HCT116 (cell line): ENCODE results near the gene HEG1. TPM values are rescaled to one million over a fixed set of nuclear protein-coding genes. Genes with fewer than 3 reads are reported as not detected.

ENCODE experiments used
- ATAC-seq: fragments of 200-7000 bp; cut with Tn5 transposase; 2 replicates; pipeline ENCODE4 v1.9.1; 2020; ENCODE audit warnings: mild to moderate bottlenecking, moderate library complexity
- BruUV-seq: library from RNA; stranded (reverse); fragments of 400-500 nt; replicated peaks from 2 replicates; lab custom pipeline; 2021; lab: Mats Ljungman, UMichigan
- CTCF ChIA-PET: fragments of 300-600 bp; sonication (Branson Sonifier 250); formaldehyde crosslinking; loops from one replicate; lab custom pipeline; 2021; ENCODE audit warnings: antibody characterized with exemption; lab: Charles Lee
- POLR2A ChIA-PET: fragments of 300-600, 350-600 bp; sonication (Branson Sonifier 250); formaldehyde crosslinking; loops from one replicate; lab custom pipeline; 2021; ENCODE audit warnings: antibody characterized with exemption; lab: Charles Lee
- RAD21 ChIA-PET, 2 experiments: fragments of 300-600 bp; sonication (Branson Sonifier 250); formaldehyde crosslinking; loops; one replicate each; lab custom pipeline; 2023; ENCODE audit warnings: low total read pairs in 2 of 2; ENCODE audit not compliant: uncharacterized antibody in 2 of 2, unreplicated experiment in 2 of 2, low non-redundant PET in 1 of 2; lab: Charles Lee
- DNase-seq: peaks from one replicate; pipeline ENCODE4 v3.0.0-alpha.2; 2010; ENCODE audit warnings: low read depth, low spot score
- H2AFZ ChIP-seq: fragments of 200-600 bp; shearing (Covaris generic), sonication (generic); 2 replicates; pipeline ENCODE4 v1.6.1; 2017; ENCODE audit warnings: low read depth, mixed run types, mixed read lengths, antibody characterized with exemption, low read length; ENCODE audit not compliant: poor library complexity, severe bottlenecking
- H3K27ac ChIP-seq: 2 replicates; pipeline ENCODE4 v1.5.1; 2012; ENCODE audit warnings: low read depth, low read length
- H3K27me3 ChIP-seq: fragments of 200-600 bp; sonication (generic); 2 replicates; pipeline ENCODE4 v1.6.1; 2016; ENCODE audit warnings: mixed run types, low read length, mixed read lengths; ENCODE audit not compliant: insufficient read depth
- H3K36me3 ChIP-seq, 2 experiments: fragments of 200-500 bp in 1 of 2; fragments of 200-600 bp in 1 of 2; sonication (Bioruptor generic) in 1 of 2; sonication (generic) in 1 of 2; 2 replicates each; pipeline versions ENCODE4 v1.5.1 to v1.6.1; 2014 to 2016; ENCODE audit warnings: low read length in 2 of 2, inconsistent platforms in 1 of 2, mixed read lengths in 1 of 2, mixed run types in 1 of 2; ENCODE audit not compliant: insufficient read depth in 2 of 2, control insufficient read depth in 1 of 2
- H3K4me1 ChIP-seq, 2 experiments: fragments of 200-600 bp in 1 of 2; sonication (generic) in 1 of 2; 2 replicates each; pipeline versions ENCODE4 v1.5.1 to v1.6.1; 2012 to 2017; ENCODE audit warnings: low read length in 2 of 2, inconsistent platforms in 1 of 2, mild to moderate bottlenecking in 1 of 2, mixed read lengths in 1 of 2, mixed run types in 1 of 2, moderate library complexity in 1 of 2; ENCODE audit not compliant: insufficient read depth in 2 of 2, control insufficient read depth in 1 of 2
- H3K4me2 ChIP-seq: fragments of 200-600 bp; sonication (generic); 2 replicates; pipeline ENCODE4 v1.6.1; 2017; ENCODE audit warnings: mixed run types, low read length, mixed read lengths
- H3K4me3 ChIP-seq, 2 experiments: fragments of 200-600 bp in 1 of 2; sonication (generic) in 1 of 2; replicated peaks in 1 of 2; 2 replicates each; pipeline ENCODE4 v1.5.1; 2011 to 2016; ENCODE audit warnings: low read length in 2 of 2, control low read depth in 1 of 2, low read depth in 1 of 2, mild to moderate bottlenecking in 1 of 2, mixed read lengths in 1 of 2, mixed run types in 1 of 2
- H3K79me2 ChIP-seq: fragments of 200-600 bp; sonication (generic); 2 replicates; pipeline ENCODE4 v1.6.1; 2017; ENCODE audit warnings: mild to moderate bottlenecking, mixed run types, low read length, moderate library complexity, mixed read lengths; ENCODE audit not compliant: insufficient read depth
- H3K9ac ChIP-seq: fragments of 200-600 bp; sonication (generic); 2 replicates; pipeline ENCODE4 v1.6.1; 2016; ENCODE audit warnings: low read length, mixed read lengths
- H3K9me2 ChIP-seq: fragments of 200-600 bp; sonication (generic), shearing (Covaris generic); 2 replicates; pipeline ENCODE4 v1.6.1; 2017; ENCODE audit warnings: mixed run types, mild to moderate bottlenecking, moderate library complexity; ENCODE audit not compliant: insufficient read depth
- H3K9me3 ChIP-seq, 2 experiments: fragments of 200-500 bp in 1 of 2; fragments of 200-600 bp in 1 of 2; sonication (Bioruptor generic) in 1 of 2; sonication (generic) in 1 of 2; 2 replicates each; pipeline ENCODE4 v1.6.1; 2014 to 2017; ENCODE audit warnings: low read length in 2 of 2, mixed read lengths in 2 of 2, inconsistent platforms in 1 of 2, low read depth in 1 of 2, mild to moderate bottlenecking in 1 of 2, mixed run types in 1 of 2, moderate library complexity in 1 of 2; ENCODE audit not compliant: control insufficient read depth in 1 of 2, insufficient read depth in 1 of 2
- H4K20me1 ChIP-seq: fragments of 200-600 bp; sonication (generic), shearing (Covaris generic); 2 replicates; pipeline ENCODE4 v1.6.1; 2017; ENCODE audit warnings: mixed run types, mild to moderate bottlenecking, moderate library complexity; ENCODE audit not compliant: insufficient read depth
- CBX3 ChIP-seq: IDR thresholded peaks from 2 replicates; pipeline ENCODE4 v1.6.1; 2012; ENCODE audit warnings: low read depth
- CEBPB ChIP-seq: IDR thresholded peaks from 2 replicates; pipeline ENCODE4 v1.6.1; 2012; ENCODE audit warnings: low read depth
- ELF1 ChIP-seq: IDR thresholded peaks from 2 replicates; pipeline ENCODE4 v1.6.1; 2012; ENCODE audit warnings: low read depth, borderline replicate concordance
- EZH2phosphoT487 ChIP-seq: fragments of 200-600 bp; IDR thresholded peaks from 2 replicates; pipeline ENCODE4 v1.6.1; 2018; ENCODE audit warnings: antibody characterized with exemption, borderline replicate concordance
- JUND ChIP-seq: IDR thresholded peaks from 2 replicates; pipeline ENCODE4 v1.6.1; 2012
- POLR2AphosphoS5 ChIP-seq: IDR thresholded peaks from 2 replicates; pipeline ENCODE4 v1.6.1; 2011; ENCODE audit warnings: mild to moderate bottlenecking, low read depth, low read length, moderate library complexity
- RAD21 ChIP-seq: IDR thresholded peaks from 2 replicates; pipeline ENCODE4 v1.6.1; 2012; ENCODE audit warnings: low read depth, mild to moderate bottlenecking
- SP1 ChIP-seq: IDR thresholded peaks from 2 replicates; pipeline ENCODE4 v1.6.1; 2012; ENCODE audit warnings: low read depth
- SRF ChIP-seq: IDR thresholded peaks from 2 replicates; pipeline ENCODE4 v1.6.1; 2012; ENCODE audit warnings: low read depth
- TCF7L2 ChIP-seq: IDR thresholded peaks from 2 replicates; pipeline ENCODE4 v1.7.0; 2011; ENCODE audit warnings: borderline replicate concordance, inconsistent platforms; ENCODE audit not compliant: insufficient read depth, insufficient read length; ENCODE audit errors: extremely low read depth
- ZBTB33 ChIP-seq: IDR thresholded peaks from 2 replicates; pipeline ENCODE4 v1.6.1; 2011; ENCODE audit warnings: mild to moderate bottlenecking, low read length, moderate library complexity; ENCODE audit not compliant: insufficient replicate concordance; ENCODE audit errors: extremely low read depth
- ZNF274 ChIP-seq: fragments of 200-500 bp; sonication (Bioruptor generic); IDR thresholded peaks from 2 replicates; pipeline ENCODE4 v1.6.1; 2014; ENCODE audit warnings: mild to moderate bottlenecking, low read depth, low read length, inconsistent platforms
- intact Hi-C: fragments of 100-400 bp; cut with micrococcal nuclease; formaldehyde crosslinking; loops from 2 replicates; pipeline ENCODE4 v1.10.0; 2022
- total RNA-seq: library from RNA; stranded (reverse); gene quantifications from one replicate; pipeline ENCODE4 v1.2.1, GENCODE V29; 2021; ENCODE audit not compliant: unreplicated experiment
- TF ChIP-seq, protein P1 (sequence below): IDR thresholded peaks from 2 replicates; pipeline ENCODE4 v1.6.1; 2012

Gene HEG1
- total RNA-seq, 1 experiment from 2014 or later = 2.6 TPM

- peaks cover 3% of the 10 kb centered on the region; the same call in 1 of the 2 replicates for H4K20me1 ChIP-seq
- no peak overlapping the region for H2AFZ ChIP-seq
- H3K4me3 ChIP-seq = no peak overlapping the region
- RAD21 ChIA-PET = no interaction called here
- H3K27ac ChIP-seq = no peak overlapping the region
- CTCF ChIA-PET = no interaction called here
- no peaks in the 10 kb centered on the region for H3K27me3 ChIP-seq
- H3K9me3 ChIP-seq = no peaks in the 10 kb centered on the region
- TF ChIP-seq ELF1 = no peak
- TF ChIP-seq JUND = no peak
- no peak for TF ChIP-seq TCF7L2
- no peak for TF ChIP-seq CEBPB
- TF ChIP-seq ZBTB33 = no peak
- TF ChIP-seq RAD21 = no peak
- TF ChIP-seq EZH2phosphoT487 = no peak
- TF ChIP-seq, protein P1, sequence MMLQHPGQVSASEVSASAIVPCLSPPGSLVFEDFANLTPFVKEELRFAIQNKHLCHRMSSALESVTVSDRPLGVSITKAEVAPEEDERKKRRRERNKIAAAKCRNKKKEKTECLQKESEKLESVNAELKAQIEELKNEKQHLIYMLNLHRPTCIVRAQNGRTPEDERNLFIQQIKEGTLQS = no peak
- TF ChIP-seq POLR2AphosphoS5 = no peak
- no peak for TF ChIP-seq CBX3
- TF ChIP-seq ZNF274 = no peak
- no peak for TF ChIP-seq SRF
- TF ChIP-seq SP1 = no peak
- no TSS peak for BruUV-seq
- no peaks in the 10 kb centered on the region for H3K9me2 ChIP-seq
- no peak for ATAC-seq
- no peak for DNase-seq
- POLR2A ChIA-PET = no interaction called here
- no peak overlapping the region for H3K9ac ChIP-seq
- H3K4me2 ChIP-seq = no peak overlapping the region
- peaks cover under 1 to 16% of the 10 kb centered on the region in 2 experiments; a peak in 3 of 4 replicates for H3K4me1 ChIP-seq
- H3K79me2 ChIP-seq = no peaks in the 10 kb centered on the region
- no peaks in the 10 kb centered on the region; a peak in 1 of 4 replicates for H3K36me3 ChIP-seq
- intact Hi-C loops = no loop called here
Observed at GRCh38 chr3:125085166-125085565, 29.4 kb upstream of the HEG1 start.
